NCI-H526 (cell line): Measurements from ENCODE around the gene SCO2.
"Not testable (repeated sequence)": the region's sequence is repeated elsewhere in the genome, so short reads cannot be mapped to it uniquely, and the experiment has no call there.

Experiments used
- DNase-seq, 2 experiments: peaks; one replicate each; lab custom pipeline; 2025; lab: John Stamatoyannopoulos, UW

The SCO2 gene

DNA sequence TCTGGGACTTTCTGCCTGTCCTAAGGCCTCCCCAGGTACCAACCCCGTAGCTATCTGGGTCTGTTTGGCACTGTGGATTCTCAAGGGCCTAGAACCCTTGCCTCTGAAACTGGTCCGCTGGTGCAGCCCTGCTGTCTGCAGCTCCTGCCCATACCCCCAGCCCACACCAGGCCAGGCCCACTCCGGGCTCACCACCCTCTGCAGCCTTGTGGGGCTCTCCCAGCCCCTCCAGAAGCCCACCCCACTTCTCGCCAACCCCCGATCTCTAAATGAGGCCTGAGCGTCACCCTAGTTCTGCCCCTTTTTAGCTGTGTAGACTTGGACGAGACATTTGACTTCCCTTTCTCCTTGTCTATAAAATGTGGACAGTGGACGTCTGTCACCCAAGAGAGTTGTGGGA, 25.0 kb upstream of the SCO2 start:
- no peak for DNase-seq

DNA sequence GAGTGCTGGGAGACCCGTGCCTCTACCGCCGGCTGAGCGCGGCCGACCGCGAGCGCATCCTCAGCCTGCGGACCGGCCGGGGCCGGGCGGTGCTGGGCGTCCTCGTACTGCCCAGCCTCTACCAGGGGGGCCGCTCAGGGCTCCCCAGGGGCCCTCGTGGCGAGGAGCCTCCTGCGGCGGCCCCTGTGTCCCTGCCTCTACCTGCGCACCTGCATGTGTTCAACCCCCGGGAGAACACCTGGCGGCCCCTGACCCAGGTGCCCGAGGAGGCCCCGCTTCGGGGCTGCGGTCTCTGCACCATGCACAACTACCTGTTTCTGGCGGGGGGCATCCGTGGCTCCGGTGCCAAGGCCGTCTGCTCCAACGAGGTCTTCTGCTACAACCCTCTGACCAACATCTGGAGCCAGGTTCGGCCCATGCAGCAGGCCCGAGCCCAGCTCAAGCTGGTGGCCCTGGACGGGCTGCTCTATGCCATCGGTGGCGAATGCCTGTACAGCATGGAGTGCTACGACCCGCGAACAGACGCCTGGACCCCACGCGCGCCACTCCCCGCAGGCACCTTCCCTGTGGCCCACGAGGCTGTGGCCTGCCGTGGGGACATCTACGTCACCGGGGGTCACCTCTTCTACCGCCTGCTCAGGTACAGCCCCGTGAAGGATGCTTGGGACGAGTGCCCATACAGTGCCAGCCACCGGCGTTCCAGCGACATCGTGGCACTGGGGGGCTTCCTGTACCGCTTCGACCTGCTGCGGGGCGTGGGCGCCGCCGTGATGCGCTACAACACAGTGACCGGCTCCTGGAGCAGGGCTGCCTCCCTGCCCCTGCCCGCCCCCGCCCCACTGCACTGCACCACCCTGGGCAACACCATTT, 23.8 kb upstream of the SCO2 start:
- no peak for DNase-seq

DNA sequence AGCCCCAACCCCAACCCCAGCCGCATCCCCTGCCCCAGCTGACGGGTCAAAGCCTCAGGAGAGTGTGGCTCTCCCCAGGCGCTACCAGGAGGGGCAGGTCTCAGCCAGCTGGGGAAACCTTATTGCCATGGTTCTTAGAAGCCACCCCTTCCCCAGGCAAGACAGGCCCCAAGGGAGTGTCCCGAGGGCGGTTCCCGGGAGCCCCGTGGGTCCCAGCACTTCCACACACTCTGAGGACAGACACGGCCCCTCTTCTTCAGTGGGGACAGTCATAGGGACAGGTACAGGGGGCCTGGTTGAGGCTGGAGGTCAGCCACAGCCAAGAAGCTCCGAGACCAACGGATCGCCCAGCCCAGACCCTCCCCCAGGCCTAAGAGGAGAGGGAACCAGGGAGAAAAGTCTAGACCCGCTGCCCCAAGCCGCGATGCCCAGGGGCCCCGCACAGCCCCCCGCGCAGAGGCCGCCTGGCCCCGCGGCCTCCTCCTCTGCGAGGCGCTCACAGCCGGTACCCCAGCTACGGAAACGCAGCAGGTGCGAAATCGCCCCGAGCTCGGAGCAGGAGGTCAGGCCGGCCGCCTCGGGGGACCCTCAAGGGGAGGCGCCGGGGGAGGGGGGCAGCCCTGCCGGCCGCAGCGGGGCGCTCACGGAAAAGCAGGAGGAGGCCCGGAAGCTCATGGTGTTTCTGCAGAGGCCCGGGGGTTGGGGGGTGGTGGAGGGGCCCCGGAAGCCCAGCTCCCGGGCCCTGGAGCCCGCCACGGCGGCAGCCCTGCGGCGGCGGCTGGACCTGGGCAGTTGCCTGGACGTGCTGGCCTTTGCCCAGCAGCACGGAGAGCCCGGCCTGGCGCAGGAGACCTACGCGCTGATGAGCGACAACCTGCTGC, 22.9 kb upstream of the SCO2 start:
- no peak for DNase-seq

DNA sequence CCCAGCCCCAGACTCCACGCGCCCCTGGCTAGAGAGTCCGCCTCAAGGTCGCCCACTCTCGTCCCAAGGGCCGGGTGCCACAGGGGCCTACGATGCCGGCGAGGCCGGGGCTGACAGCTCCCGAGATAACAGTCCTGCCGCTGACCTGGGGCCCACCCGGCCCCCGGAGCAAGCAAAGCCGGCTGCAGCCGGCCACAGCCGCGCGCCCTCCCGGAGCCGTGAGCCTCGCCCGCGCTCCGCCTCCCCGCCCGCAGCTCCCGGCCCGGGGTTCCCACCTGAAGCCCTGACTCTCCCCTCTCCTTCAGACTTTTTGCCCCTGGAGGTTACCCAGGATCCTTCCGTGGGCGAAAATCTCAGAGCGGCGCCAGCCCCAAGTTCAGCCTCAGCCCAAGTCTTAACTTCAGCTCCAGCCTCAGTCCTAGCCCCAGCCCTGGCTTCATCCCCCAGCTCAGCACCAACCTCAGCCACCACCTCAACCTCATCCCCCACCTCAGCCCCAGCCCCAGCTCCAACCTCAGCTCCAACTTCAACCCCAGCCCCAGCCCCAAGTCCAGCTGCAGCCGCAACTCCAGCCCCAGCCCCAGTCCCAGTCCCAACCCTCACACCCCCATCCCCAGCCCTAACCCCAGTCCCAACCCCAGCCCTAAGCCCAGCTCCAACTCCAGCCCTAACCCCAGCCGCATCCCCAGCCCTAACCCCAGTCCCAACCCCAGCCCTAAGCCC, 22.0 kb upstream of the SCO2 start:
- no peak for DNase-seq

DNA sequence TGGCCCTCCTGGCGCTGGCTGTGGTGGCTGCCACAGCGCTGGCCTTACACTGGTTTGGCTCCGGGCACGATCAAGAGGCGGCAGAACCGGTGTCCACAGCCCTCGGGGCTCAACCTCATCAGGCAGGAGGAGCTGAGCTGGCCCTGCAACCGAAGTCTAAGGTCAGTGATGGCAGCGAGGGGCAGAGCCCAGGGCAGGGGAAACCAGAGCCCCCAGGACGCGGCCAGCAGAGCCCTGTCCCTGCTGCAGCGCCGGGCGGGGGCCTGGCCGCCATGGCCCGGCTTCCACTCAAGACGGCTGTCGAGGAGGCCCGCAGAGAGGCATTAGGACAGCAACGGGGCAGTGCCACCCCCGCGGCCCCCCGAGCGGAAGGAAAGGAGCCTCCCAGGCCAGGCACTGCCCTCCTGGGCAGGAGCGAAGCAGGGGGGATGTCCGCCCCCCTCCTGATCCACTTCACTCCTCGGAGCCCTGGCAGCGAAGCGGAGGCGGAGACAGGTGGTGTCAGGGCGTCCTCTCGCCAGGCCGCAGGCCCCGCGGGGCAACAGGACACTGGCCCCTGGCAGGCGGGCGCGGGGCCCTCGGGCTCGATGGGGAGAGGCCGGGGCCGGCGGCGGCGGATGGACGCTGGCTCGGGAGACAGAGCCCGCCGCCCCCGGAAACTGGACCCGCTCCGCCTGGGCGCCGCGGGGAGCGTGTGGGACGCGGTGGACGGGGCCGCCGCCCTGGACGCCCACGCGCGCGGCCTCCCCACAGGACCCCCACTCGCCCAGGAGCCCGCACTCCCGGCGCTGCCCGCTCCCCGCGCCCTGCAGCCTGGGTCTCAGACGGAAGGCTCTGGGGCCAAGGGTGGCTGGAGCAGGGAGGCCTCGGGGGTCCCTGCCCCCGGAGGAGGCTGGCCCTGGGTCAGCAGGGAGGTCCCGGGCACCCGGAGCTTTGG, 21.2 kb upstream of the SCO2 start:
- DNase-seq = no peak

DNA sequence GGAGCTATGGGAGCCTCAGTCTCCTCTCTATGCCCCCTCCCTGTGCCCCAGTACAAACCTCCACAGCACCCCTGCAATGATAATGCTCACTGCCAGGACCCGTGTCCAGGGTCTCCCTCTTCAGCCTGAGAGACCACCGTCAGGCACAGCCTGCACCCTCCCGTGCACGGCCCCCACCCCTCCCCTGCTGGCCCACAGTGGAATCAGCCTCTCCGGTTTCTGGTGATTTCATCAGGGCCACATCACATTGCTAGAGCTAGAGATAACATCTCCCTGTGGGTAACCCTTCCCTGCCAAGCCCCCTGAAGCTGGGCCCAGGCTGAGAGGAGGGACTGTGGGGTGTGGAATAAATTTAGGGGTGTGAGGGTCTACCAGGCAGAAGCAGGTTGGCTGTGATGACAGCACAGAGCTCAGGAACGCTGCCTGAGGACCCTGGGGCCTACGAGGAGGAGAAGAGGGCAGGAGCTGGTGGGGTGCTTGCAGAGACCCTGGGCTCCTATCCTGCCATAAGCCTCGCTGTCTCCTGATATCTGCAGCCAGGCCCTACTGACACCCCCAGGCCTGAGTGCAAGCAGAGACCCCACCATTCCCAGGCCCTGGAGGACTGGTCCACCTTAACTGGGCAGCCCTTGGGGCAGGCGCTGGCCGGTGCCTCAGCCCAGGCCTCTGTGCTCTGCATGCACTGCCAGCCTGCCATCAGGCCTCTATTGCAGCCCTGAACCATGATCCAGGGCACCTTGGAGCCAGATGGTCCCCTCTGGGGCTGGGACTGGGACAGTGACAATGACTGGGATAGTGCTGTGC, 20.3 kb upstream of the SCO2 start, which contains the start of gene KLHDC7B:
KLHDC7B (plus strand) TSS at position 378 of the 804 bp plus-strand sequence; CDS start at position 723, 345 bp downstream.
- DNase-seq = no peak

DNA sequence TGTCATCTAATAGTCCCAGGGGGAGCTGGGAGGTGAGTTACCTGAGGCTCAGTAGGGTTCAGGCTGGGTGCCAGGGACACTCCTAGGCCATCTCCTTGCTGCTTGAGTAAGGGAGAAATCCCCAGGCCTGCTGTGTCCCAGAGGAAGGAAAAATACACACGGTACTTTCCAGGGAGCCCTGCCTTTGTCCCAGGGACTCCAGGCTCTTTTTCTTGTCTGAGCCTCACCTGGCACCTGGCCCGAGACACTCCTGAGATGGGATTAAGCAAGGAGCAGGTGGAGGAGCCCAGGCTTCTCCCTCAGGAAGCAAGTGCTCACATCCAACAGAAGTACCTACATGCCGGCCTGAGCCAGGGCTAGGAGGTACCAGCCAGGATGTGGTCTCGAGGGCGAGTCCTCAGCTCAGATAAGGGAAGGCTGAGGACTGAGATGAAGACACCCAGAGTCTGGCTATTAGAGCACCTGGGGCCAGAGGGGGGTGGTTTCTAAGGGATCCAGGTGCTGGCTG, 19.4 kb upstream of the SCO2 start:
- DNase-seq = no peak

DNA sequence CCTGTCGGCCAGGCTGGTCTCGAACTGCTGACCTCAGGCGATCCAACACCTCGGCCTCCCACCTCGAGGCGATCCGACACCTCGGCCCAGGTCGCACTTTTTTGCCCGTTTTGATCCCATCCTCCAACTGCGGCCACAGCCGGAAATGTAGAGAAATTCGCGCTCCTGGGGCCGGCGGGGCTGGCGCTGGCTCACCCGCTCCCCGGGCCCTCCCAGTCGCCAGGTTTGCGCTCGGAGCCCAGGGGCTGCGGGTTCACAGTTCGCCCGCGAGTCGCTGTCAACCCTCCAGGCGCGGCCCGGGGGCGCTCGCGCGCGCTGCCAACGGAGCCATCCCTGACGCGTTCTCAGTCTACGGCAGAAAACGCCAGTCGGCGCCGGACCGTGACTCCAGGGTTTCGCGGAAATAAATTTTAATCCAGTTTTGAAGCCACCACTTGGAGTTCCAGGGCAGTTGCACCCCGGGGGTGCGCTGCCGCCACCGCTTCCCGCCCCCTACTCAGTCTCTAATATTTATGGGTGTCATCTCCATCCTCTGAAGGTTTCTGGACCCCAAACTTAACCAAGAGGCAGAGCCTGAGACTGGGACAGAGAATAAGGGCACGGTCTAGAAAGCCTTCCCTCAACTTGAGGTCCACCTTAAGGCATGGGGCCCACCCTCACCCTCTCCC, 18.8 kb upstream of the SCO2 start:
- peak; percentile 2 to 86 for DNase-seq

DNA sequence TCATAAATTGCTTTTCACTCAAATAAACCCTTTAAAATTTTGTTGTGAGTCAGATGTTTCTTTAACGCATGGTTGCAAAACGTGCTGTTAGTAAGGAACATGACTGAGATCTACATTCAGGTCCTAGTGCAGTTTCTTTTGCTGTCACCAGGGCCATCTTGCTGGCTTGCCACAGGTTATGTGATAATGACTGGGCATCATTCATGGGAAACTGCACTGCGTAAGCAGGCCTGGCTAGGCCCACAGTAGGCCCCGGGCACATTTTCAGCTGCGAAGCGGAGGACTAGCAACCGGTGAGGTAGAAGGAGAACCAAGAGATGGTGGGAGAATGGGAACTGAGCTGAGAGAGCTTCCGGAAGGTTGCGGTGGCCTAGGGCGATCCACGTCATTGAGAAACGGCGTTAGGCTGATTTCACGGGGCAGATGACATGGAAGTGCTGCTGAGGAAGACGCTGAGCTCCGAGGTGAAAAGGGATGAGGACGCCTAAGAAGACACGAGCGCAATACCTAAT, 17.1 kb upstream of the SCO2 start:
- DNase-seq = no peak

DNA sequence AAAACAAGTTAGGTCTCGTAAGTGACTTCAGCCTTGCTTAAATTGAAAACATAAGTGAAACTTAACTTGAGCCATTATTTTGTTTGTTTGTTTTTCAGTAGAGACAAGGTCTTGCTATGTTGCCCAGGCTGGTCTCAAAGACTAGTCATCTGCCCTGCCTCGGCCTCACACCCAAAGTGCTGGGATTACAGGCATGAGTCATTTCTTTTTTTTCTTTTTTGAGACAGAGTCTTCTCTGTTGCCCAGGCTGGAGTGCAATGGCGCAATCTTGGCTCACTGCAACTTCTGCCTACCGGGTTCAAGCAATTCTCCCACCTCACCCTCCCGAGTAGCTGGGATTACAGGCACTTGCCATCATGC, 16.2 kb upstream of the SCO2 start:
- DNase-seq = not testable (repeated sequence)

DNA sequence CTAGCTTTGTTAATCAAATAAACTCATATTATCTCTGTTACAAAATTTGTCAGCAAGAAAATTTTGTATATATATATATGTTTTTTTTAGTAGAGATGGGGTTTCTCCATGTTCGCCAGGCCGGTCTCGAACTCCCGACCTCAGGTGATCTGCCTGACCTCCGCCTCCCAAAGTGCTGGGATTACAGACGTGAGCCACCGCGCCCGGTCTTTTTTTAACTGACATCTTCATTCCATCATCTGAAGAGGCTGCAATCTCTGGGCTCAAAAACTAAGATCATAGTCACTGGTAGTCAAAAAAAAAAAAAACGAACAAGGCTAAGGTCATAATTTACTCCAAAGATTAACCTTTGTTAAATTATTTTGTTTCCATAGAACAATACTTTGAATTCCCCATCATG, 15.0 kb upstream of the SCO2 start:
- no peak for DNase-seq

DNA sequence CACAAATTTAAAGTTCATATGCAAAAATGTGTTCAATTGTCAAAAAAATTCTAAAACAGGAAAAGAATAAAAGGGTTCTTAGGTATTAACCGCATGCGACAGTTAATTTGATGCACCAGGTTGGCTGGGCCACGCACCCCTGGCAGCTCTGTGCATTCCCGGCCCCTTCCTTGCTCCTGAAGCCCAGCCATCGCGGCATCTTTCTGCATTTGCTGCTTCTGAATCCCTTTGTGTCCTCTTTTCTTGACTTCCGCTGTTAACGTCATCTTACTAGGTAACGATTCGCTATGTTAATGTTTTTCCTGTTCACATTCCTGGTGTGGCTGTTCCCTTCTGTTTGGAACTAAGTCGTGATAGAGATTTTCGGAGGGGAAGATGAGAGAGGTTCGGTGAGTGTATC, 12.4 kb upstream of the SCO2 start:
- DNase-seq = no peak

DNA sequence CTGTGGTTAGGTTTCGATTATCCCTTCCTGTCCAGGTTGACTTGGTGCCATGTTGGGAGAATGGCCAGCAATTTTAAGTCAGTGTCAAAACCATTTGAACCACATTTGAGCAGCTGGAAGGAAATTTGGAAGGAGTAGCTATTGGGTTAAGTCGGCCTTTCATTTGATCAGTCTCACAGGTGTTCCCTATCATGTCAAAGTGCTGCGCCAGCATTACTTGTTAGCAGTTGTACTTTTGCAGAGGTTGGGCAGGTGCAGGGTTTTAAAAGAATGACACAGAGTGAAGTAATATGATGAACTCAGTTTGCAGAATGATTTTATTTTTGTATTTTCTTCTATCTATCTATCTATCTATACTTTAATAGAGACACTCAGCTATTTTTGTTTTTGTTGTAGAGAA, 10.8 kb upstream of the SCO2 start:
- no peak for DNase-seq

DNA sequence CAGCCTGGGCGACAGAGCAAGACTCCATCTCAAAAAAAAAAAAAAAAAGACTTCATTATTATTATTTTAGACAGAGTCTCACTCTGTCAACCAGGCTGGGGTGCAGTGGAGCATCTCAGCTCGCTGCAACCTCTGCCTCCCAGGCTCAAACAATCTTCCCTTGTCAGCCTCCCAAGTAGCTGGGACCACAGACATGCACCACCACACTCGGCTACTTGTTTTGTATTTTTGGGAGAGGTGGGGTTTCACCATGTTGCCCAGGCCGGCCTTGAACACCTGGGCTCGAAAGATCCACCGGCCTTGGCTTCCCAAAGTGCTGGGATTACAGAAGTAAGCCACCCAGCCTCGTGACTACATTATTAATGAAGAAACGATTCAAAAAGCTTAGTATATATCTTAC, 9.7 kb upstream of the SCO2 start:
- no peak for DNase-seq

DNA sequence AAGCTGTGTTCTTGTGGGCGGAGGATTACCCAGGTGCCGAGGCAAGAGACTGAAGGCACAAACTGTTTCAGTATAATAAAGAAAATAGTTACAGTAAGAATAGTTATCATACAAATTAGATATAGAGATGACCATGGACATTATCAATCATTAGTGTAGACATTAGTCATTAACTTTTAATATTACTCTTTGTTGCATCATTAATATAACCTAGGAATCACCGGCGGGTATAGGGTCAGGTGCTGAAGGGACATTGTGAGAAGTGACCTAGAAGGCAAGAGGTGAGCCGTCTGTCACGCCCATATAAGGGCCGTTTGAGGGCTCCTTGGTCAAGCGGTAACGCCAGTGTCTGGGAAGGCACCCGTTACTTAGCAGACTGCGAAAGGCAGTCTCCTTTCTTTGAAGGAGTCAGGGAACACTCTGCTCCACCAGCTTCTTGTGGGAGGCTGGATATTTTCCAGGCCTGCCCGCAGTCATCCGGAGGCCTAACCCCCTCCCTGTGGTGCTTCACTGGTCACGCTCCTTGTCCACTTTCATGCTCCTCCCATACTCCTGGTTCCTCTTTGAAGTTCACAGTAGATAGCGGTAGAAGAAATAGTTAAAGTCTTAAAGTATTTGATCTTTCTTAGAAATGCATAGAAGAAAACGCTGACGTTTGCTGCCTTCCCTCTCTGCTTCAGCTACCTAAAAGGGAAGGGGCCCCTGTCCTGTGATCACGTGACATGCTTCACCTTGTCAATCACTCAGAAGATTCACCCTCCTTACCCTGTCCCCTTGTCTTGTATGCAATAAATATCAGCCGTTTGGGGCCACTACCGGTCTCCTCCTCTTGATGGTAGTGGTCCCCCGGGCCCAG, 8.7 kb upstream of the SCO2 start:
- not testable (repeated sequence) for DNase-seq

DNA sequence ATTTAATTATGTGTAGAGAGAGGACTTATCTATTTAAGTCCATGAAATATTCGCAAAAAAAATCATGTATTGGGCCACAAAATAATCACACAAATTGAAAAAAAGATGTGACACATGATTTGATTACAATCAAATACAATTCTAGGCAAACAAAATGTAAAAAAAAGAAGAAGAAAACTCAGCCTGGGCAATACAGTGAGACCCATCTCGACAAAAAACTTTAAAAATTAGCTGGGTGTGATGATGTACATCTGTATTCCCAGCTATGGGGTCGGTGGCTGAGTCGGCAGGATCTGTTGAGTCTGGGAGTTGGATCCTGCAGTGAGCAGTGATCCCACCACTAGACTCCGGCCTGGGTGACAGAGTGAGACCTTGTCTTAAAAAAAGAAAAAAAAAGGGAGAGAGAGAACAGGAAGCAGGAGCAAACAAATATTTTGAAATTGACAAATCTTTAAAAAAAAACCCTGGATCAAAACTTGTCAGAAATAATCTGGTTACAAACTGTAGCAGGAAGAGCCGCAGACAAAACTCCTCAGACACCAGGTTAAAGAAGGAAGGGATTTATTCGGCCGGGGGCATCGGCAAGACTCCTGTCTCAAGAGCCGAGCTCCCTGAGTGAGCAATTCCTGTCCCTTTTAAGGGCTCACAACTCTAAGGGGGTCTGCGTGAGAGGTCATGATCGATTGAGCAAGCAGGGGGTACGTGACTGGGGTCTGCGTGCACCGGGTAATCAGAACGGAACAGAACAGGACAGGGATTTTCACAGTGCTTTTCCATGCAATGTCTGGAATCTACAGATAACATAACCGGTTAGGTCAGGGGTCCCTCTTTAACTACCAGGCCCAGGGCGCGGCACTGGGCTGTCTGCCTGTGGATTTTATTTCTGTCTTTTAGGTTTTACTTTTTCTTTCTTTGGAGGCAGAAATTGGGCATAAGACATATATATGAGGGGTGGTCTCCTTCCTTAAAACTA, 7.7 kb upstream of the SCO2 start:
- DNase-seq = no peak

DNA sequence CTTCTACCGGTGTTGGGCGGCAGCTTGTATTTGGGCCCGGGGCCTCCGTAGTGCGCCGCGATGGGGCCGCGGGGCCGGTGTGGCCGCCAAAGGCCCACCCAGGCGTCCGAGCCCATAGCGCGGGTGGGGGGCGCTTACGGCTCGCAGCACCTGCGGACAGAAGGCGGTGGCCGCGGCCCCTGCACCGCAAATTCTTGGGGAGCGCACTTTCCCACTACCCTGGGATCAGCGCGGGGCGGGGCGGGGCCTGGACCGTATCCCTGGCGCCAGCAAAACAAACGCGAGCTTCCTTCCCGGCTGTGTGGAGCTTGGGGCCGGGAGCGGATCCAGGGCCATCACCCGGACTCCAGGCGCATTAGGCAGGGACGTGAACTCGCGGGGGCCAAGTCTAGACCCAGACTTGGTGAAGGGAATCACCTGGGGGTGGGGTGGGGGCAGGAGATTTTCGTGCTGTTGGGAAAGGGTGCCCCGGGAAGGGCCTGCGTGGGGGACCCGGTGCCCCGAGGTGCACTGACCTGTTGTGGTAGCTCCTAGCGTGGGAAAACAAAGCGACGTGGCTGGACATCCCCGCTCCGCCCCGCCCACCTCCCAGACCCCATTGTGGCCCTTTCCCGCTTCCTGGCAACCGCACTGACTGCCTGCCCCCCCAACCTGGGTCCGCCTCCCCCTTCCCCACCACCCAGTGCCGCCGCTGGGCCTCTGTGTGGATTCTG, 6.7 kb upstream of the SCO2 start:
- peak in 1 of 2 experiments; percentile 40 for DNase-seq
